Peyer's patch (tissue), 4 donors: ENCODE measurements around the gene PDLIM7.

Experiments used
- POLR2A ChIP-seq, 2 donors: fragments of 450-650 bp; IDR thresholded peaks; one replicate each; pipeline ENCODE4 v1.5.1; 2017; ENCODE audit warnings: antibody characterized with exemption in 2 of 2, mild to moderate bottlenecking in 2 of 2, moderate library complexity in 2 of 2
- TF ChIP-seq, protein P1 (sequence below), 6 experiments: fragments of 450-650 bp in 4 of 6; fragments of 200-600 bp in 2 of 6; sonication (generic) in 1 of 6; IDR thresholded peaks; one replicate each; pipeline ENCODE4 v1.5.1; 2017 to 2019; ENCODE audit warnings: antibody characterized with exemption in 6 of 6, mild to moderate bottlenecking in 3 of 6, moderate library complexity in 1 of 6

GRCh38 chr5:177500685-177501522 is 3.5 kb upstream of the PDLIM7 start:
- TF ChIP-seq, protein P1, sequence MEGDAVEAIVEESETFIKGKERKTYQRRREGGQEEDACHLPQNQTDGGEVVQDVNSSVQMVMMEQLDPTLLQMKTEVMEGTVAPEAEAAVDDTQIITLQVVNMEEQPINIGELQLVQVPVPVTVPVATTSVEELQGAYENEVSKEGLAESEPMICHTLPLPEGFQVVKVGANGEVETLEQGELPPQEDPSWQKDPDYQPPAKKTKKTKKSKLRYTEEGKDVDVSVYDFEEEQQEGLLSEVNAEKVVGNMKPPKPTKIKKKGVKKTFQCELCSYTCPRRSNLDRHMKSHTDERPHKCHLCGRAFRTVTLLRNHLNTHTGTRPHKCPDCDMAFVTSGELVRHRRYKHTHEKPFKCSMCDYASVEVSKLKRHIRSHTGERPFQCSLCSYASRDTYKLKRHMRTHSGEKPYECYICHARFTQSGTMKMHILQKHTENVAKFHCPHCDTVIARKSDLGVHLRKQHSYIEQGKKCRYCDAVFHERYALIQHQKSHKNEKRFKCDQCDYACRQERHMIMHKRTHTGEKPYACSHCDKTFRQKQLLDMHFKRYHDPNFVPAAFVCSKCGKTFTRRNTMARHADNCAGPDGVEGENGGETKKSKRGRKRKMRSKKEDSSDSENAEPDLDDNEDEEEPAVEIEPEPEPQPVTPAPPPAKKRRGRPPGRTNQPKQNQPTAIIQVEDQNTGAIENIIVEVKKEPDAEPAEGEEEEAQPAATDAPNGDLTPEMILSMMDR (IDR thresholded peaks at IDR 0.05): peak; percentile 83 to 94 (median 86)
- TF ChIP-seq POLR2A (IDR thresholded peaks at IDR 0.05): no peak
